Hepatic stellate cell (primary cell): ENCODE results near the gene NUDT16.

Experiments used
- DNase-seq: peaks from one replicate; pipeline ENCODE4 v3.0.0; 2011; ENCODE audit warnings: low spot score

The NUDT16 gene

GRCh38 chr3:131386429-131387165, 5.0 kb downstream of the NUDT16 start:
- no peak for DNase-seq

- DNase-seq, result no peak
Observed at GRCh38 chr3:131387796-131388489, 6.4 kb downstream of the NUDT16 start.

GRCh38 chr3:131388490-131388799, 6.9 kb downstream of the NUDT16 start:
- no peak for DNase-seq

GRCh38 chr3:131390331-131390730, 8.8 kb downstream of the NUDT16 start:
- DNase-seq, result no peak

- no peak for DNase-seq
Observed at GRCh38 chr3:131393051-131393450, 11.5 kb downstream of the NUDT16 start.

- DNase-seq, result no peak
Observed at GRCh38 chr3:131393868-131394267, 12.3 kb downstream of the NUDT16 start.

- DNase-seq, result no peak
Observed at GRCh38 chr3:131394400-131394799, 12.8 kb downstream of the NUDT16 start.

- no peak for DNase-seq
Observed at GRCh38 chr3:131396170-131396569, 14.6 kb downstream of the NUDT16 start.

- no peak for DNase-seq
Observed at GRCh38 chr3:131397889-131398288, 16.3 kb downstream of the NUDT16 start.

- no peak for DNase-seq
Observed at GRCh38 chr3:131401978-131402377, 20.4 kb downstream of the NUDT16 start.

GRCh38 chr3:131402391-131403039, 20.9 kb downstream of the NUDT16 start:
- no peak for DNase-seq

GRCh38 chr3:131403216-131403895, 21.8 kb downstream of the NUDT16 start:
- no peak for DNase-seq

- DNase-seq, result no peak
Observed at GRCh38 chr3:131405411-131405810, 23.8 kb downstream of the NUDT16 start.

- no peak for DNase-seq
Observed at GRCh38 chr3:131406274-131406673, 24.7 kb downstream of the NUDT16 start.

GRCh38 chr3:131417751-131418150, 36.2 kb downstream of the NUDT16 start:
- no peak for DNase-seq

GRCh38 chr3:131421301-131421700, 39.7 kb downstream of the NUDT16 start:
- no peak for DNase-seq

- no peak for DNase-seq
Observed at GRCh38 chr3:131421957-131422498, 40.5 kb downstream of the NUDT16 start.

- no peak for DNase-seq
Observed at GRCh38 chr3:131427226-131427625, 45.7 kb downstream of the NUDT16 start.

GRCh38 chr3:131431754-131432153, 50.2 kb downstream of the NUDT16 start:
- DNase-seq, result no peak

- no peak for DNase-seq
Observed at GRCh38 chr3:131432441-131432840, 50.9 kb downstream of the NUDT16 start.

GRCh38 chr3:131435000-131435399, 53.4 kb downstream of the NUDT16 start:
- DNase-seq, result no peak
